ENCODE measurements around the gene CTDSPL. TPM values are rescaled to one million over a fixed set of nuclear protein-coding genes. Genes with fewer than 3 reads are reported as not detected.
"Not testable (repeated sequence)": the region's sequence is repeated elsewhere in the genome, so short reads cannot be mapped to it uniquely, and the experiment has no call there.

Gene CTDSPL
- total RNA-seq, 2 experiments from 2014 or later: 1.6 to 2.3 TPM

DNA sequence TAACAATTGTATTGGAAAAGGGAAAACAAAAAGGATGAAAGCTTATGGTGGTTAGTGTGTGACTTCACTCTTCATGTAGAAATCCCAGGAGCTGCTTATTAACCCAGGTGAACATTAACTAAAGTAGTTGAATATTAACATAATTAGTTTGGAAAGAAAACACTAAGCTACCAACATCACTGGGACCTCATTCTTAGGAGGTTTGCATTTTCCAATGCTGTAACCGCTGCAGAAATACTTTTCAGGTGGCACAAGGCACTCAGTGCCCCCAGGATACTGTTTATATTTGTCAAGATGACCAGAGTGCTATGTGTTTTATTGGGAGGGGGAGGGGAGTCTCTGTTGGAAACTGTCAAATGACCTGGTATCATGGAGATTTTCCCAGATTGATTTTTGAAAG is 103.0 kb downstream of the CTDSPL start:
- H3K27ac Mint-ChIP-seq: no peak overlapping the region
- H3K36me3 Mint-ChIP-seq: no peaks in the 10 kb centered on the region
- H3K27me3 Mint-ChIP-seq: no peaks in the 10 kb centered on the region
- H3K4me1 Mint-ChIP-seq: peaks cover 6% of the 10 kb centered on the region
- no peak overlapping the region for H3K4me3 Mint-ChIP-seq
- no peaks in the 10 kb centered on the region for H3K9me3 Mint-ChIP-seq
- DNase-seq: no peak

- no peak overlapping the region for H3K27ac Mint-ChIP-seq
- no peaks in the 10 kb centered on the region for H3K27me3 Mint-ChIP-seq
- H3K4me1 Mint-ChIP-seq: peaks cover 6% of the 10 kb centered on the region
- H3K36me3 Mint-ChIP-seq: no peaks in the 10 kb centered on the region
- DNase-seq: peak; percentile 60
- no peak overlapping the region for H3K4me3 Mint-ChIP-seq
- H3K9me3 Mint-ChIP-seq: no peaks in the 10 kb centered on the region
Measured at GRCh38 chr3:37967260-37967881, 105.7 kb downstream of the CTDSPL start.

GRCh38 chr3:37968199-37968598 is 106.5 kb downstream of the CTDSPL start:
- H3K4me1 Mint-ChIP-seq: peaks cover 5% of the 10 kb centered on the region
- no peak overlapping the region for H3K27ac Mint-ChIP-seq
- H3K27me3 Mint-ChIP-seq: no peaks in the 10 kb centered on the region
- no peak for DNase-seq
- H3K36me3 Mint-ChIP-seq: no peaks in the 10 kb centered on the region
- H3K9me3 Mint-ChIP-seq: no peaks in the 10 kb centered on the region
- no peak overlapping the region for H3K4me3 Mint-ChIP-seq

- no peaks in the 10 kb centered on the region for H3K9me3 Mint-ChIP-seq
- H3K27ac Mint-ChIP-seq: no peak overlapping the region
Measured at GRCh38 chr3:37968813-37969595, 107.3 kb downstream of the CTDSPL start.

GRCh38 chr3:37969596-37970100 is 108.0 kb downstream of the CTDSPL start:
- no peaks in the 10 kb centered on the region for H3K9me3 Mint-ChIP-seq
- no peaks in the 10 kb centered on the region for H3K36me3 Mint-ChIP-seq
- no peaks in the 10 kb centered on the region for H3K27me3 Mint-ChIP-seq
- H3K4me1 Mint-ChIP-seq: no peaks in the 10 kb centered on the region
- H3K27ac Mint-ChIP-seq: no peak overlapping the region
- no peak overlapping the region for H3K4me3 Mint-ChIP-seq
- DNase-seq: no peak

More at GRCh38 chr3:37968813-37969595, 107.3 kb downstream of the CTDSPL start:
- Mint-ChIP-seq H3K4me1 (no peaks in the 10 kb centered on the region), H3K36me3 (no peaks in the 10 kb centered on the region), H3K4me3 (no peak overlapping the region), H3K27me3 (no peaks in the 10 kb centered on the region)
- DNase-seq: no peak

- Mint-ChIP-seq H3K27me3 (no peaks in the 10 kb centered on the region), H3K4me1 (peaks cover 2% of the 10 kb centered on the region), H3K36me3 (no peaks in the 10 kb centered on the region), H3K9me3 (no peaks in the 10 kb centered on the region), H3K27ac (no peak overlapping the region), H3K4me3 (no peak overlapping the region)
- no peak for DNase-seq
Measured at GRCh38 chr3:37970802-37971201, 109.1 kb downstream of the CTDSPL start.

DNA sequence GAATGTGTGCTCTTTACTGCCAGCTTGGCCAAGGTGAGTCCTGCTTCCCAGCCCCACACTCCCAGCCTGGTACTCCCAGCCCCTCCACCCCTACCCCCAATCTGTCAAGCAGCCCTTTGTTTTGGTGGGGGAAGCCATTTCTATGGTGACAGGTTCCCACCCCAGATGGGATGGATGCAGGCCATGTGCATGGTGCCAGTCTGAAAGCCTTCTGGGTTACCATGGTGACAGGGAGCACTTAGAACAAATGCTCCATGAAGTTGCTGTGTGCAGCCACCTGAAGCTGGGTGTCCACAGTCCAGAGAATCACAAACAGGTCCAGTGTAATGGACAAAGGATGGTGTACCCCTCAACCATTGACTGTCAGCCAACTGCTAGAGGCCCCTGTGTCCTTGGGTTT is 109.8 kb downstream of the CTDSPL start:
- H3K27me3 Mint-ChIP-seq: no peaks in the 10 kb centered on the region
- DNase-seq: no peak
- H3K36me3 Mint-ChIP-seq: no peaks in the 10 kb centered on the region
- no peaks in the 10 kb centered on the region for H3K9me3 Mint-ChIP-seq
- peaks cover 2% of the 10 kb centered on the region for H3K4me1 Mint-ChIP-seq
- H3K4me3 Mint-ChIP-seq: no peak overlapping the region
- no peak overlapping the region for H3K27ac Mint-ChIP-seq

GRCh38 chr3:37972056-37972455 is 110.4 kb downstream of the CTDSPL start:
- H3K27me3 Mint-ChIP-seq, H3K4me3 Mint-ChIP-seq, DNase-seq, H3K27ac Mint-ChIP-seq, H3K9me3 Mint-ChIP-seq, H3K36me3 Mint-ChIP-seq, H3K4me1 Mint-ChIP-seq: not testable (repeated sequence)

- Mint-ChIP-seq H3K4me1 (peaks cover 2% of the 10 kb centered on the region), H3K4me3 (no peak overlapping the region), H3K36me3 (no peaks in the 10 kb centered on the region), H3K9me3 (no peaks in the 10 kb centered on the region), H3K27me3 (no peaks in the 10 kb centered on the region), H3K27ac (no peak overlapping the region)
- DNase-seq: no peak
Measured at GRCh38 chr3:37973246-37974054, 111.8 kb downstream of the CTDSPL start.

DNA sequence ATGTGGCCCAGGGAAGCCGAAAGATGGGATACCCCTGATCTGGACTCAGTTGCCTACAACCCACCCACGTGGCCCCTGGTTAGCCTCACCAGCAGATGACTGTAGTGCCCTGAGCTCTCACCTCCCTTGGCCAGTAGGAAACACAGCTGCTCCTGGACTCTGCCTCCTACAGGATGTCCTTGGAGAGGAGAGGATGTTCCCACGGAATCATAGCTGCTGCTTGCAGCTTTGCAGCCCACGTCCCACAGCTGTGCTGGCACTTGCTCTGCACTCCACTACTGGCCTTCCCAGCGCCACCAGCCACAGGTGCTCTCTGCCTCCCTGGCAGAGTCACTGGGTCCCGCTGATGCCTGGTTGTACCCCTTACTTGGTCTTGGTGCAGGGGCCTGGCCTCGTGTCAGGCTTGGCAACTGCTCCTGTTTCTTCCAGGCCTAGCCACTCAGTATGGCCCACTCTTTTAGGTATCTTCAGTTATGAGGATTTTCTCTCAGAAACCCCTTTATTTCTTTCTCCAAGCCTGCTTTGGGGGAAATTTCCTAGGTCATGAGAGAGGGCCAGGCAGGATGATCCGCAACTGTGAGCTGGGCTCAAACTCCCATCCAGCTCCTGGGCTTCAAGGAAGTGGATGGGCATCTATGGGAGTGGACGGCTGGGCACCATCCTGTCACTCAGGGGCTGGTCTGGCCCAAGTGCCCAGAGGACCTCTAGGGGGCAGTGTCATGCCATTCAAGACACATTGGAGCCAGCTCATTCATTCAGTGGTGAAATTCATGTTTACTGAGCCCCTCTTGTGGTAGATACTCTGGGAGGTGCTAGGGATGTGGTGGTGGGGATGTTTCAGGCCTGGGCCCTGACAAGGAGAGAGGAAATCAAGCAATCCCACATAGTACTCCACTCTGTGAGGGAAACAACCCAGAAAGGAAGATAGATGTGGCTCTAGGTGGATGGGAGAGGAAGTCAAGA is 112.7 kb downstream of the CTDSPL start:
- DNase-seq: peak; percentile 63
- no peaks in the 10 kb centered on the region for H3K9me3 Mint-ChIP-seq
- no peaks in the 10 kb centered on the region for H3K27me3 Mint-ChIP-seq
- H3K4me3 Mint-ChIP-seq: no peak overlapping the region
- no peak overlapping the region for H3K27ac Mint-ChIP-seq
- no peaks in the 10 kb centered on the region for H3K36me3 Mint-ChIP-seq
- H3K4me1 Mint-ChIP-seq: peaks cover 2% of the 10 kb centered on the region

GRCh38 chr3:37979541-37980461 is 118.1 kb downstream of the CTDSPL start:
- Mint-ChIP-seq H3K27ac (no peak overlapping the region), H3K27me3 (no peaks in the 10 kb centered on the region), H3K4me3 (no peak overlapping the region), H3K4me1 (peaks cover under 1% of the 10 kb centered on the region), H3K9me3 (no peaks in the 10 kb centered on the region), H3K36me3 (no peaks in the 10 kb centered on the region)
- DNase-seq: no peak

- Mint-ChIP-seq H3K4me1 (no peaks in the 10 kb centered on the region), H3K36me3 (no peaks in the 10 kb centered on the region), H3K9me3 (no peaks in the 10 kb centered on the region), H3K27me3 (no peaks in the 10 kb centered on the region), H3K4me3 (no peak overlapping the region), H3K27ac (no peak overlapping the region)
- no peak for DNase-seq
Measured at GRCh38 chr3:37980462-37981347, 119.0 kb downstream of the CTDSPL start.

- H3K9me3 Mint-ChIP-seq: no peaks in the 10 kb centered on the region
- no peak overlapping the region for H3K4me3 Mint-ChIP-seq
- no peak overlapping the region for H3K27ac Mint-ChIP-seq
- no peaks in the 10 kb centered on the region for H3K36me3 Mint-ChIP-seq
- H3K27me3 Mint-ChIP-seq: no peaks in the 10 kb centered on the region
- no peak for DNase-seq
- no peaks in the 10 kb centered on the region for H3K4me1 Mint-ChIP-seq
Measured at GRCh38 chr3:37981348-37981664, 119.6 kb downstream of the CTDSPL start.

Data from activated naive CD8-positive, alpha-beta T cell treated with anti-CD3 and anti-CD28 coated beads for 36 hours (primary cell).